GM18511 (cell line): ENCODE results near the gene SPINT3.

Experiments
- ATAC-seq: cut with Tn5 transposase; IDR thresholded peaks from one replicate; pipeline ENCODE4 v1.9.1; 2021; ENCODE audit warnings: mild to moderate bottlenecking, moderate library complexity; ENCODE audit not compliant: unreplicated experiment

The SPINT3 gene

GRCh38 chr20:45515147-45515913 lies at the start of gene SPINT3:
SPINT3 (minus strand) TSS chr20:45515622; CDS start chr20:45515608, 14 bp downstream.
- no peak for ATAC-seq

DNA sequence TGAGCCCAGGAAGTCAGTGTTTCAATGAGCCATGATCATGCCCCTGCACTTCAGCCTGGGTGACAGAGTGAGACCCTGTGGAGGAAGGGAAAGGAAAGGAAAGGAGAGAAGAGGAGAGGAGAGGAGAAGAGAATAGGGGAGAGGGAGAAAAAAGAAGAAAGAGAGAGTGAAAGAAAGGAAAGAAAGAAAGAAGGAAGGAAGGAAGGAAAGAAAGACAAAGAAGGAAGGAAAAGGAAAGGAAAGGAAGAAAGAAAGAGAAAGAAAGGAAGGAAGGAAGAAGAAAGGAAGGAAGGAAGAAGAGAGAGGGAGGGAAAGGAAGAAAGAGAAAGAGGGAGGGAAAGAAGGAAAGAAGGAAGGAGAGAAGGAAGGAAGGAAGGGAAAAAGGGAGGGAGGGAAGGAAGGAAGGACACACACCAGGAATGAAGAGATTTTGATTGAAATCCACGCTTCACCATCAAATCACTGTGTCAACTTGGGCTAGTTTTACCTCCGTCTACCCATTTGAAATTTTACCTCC lies 49.4 kb upstream of the SPINT3 start:
- ATAC-seq, result no peak

DNA sequence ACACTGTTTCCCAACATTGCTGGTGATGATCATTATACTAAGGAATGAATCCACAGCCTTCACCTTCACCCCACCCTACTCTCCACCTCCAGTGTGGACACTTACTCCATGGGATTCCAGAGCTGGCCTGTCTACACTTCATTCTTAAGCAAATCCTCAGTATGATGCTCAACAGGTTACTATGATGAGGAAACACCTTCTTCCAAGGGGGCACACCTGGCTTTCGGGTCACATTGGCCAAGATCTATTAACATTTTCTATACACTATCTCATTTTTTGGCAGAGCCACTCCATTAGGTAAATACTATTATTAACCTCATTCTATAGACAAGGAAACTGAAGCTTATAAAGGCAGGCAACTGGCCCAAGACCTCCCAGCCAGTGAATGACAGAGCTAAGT lies 39.8 kb upstream of the SPINT3 start:
- ATAC-seq, result no peak

- no peak for ATAC-seq
Observed at GRCh38 chr20:45552456-45552855, 37.0 kb upstream of the SPINT3 start.

- ATAC-seq, result no peak
Observed at GRCh38 chr20:45550765-45551164, 35.3 kb upstream of the SPINT3 start.

- no peak for ATAC-seq
Observed at GRCh38 chr20:45548410-45548809, 33.0 kb upstream of the SPINT3 start.

DNA sequence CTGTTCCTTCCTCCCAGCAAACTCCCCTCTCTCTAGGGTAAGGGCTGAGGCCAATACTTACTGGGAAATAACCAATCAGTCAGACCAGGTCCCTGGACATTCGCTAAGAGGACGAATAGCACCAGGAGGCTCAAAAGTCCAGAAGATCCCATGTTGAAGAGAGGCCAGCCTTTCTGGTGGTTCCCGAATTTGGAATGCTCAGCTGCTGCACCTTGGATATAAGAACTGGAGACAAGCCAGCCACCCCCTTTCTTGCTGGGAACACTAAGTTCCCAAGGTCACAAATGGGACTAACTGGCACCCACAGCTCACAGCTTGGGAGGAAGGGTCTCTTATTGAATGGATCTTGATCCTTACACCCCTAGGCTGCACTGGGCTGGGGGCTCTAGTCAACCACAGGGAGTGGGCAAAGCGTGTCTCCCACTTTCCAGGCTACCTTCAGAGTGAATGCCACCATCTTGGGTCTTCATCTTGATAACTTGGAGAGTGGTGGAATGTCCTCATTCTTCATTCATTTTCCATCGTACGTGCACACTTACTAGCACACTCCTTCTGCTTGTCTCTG lies 31.9 kb upstream of the SPINT3 start, which contains the start of gene EPPIN:
TSS of gene EPPIN (minus strand) at position 196 of the 565 bp plus-strand sequence. CDS start at position 152, 44 bp downstream.
- ATAC-seq, result no peak

DNA sequence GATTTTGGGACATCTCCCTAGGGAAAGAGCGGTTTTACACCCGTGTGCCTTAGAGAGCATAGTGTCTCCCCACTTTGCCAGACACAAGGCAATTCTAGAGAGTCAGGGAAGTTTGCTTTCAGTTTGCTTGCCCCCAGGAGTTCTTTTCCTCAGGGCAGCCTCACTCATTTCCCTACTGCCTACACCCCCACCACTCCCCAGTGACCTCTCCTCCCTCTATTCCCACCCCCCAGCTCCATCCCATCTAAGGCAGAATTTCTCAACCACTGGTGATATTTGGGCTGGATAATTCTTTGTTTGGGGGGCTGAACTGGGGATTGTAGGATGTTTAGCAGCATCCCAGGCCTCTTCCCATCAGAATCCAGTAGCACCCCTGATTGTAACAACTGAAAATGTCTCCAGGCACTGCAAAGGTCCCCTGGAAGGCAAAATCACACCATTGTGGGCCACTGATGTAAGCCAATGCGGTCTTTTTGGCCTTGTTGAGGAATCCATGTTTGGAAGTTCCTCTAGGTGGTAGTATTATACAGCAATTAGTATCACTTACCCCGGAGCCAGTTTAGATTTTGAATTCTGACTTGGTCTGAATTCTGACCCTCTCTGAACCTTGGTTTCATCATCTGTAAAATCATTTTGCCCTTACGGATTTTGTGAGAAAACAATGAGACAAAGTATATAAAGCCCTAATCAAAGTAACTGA lies 30.5 kb upstream of the SPINT3 start:
- no peak for ATAC-seq

- ATAC-seq, result no peak
Observed at GRCh38 chr20:45545351-45545750, 29.9 kb upstream of the SPINT3 start.

DNA sequence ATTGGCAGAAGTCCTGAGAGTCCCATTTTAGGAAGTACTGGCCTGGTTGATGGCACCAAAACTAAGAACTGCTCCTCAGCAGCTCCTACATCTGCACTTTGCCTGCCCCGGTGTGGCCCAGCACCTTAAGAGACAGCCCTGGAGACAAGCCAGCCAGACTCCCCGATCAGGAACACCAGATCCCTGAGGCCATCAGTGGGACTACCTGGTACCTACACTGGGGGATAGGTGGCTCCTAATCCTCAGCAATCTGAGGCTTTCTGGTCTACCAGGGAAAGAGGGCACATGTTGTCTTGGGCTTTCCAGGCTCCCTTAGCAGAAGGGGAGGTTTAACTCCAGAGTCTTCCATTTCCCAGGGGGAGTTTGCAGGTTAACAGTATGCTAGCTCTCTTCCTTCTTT lies 24.0 kb upstream of the SPINT3 start, which contains the start of gene WFDC6:
TSS of gene WFDC6 (minus strand) at position 101 of the 400 bp plus-strand sequence. CDS start at position 26, 75 bp downstream.
- no peak for ATAC-seq

DNA sequence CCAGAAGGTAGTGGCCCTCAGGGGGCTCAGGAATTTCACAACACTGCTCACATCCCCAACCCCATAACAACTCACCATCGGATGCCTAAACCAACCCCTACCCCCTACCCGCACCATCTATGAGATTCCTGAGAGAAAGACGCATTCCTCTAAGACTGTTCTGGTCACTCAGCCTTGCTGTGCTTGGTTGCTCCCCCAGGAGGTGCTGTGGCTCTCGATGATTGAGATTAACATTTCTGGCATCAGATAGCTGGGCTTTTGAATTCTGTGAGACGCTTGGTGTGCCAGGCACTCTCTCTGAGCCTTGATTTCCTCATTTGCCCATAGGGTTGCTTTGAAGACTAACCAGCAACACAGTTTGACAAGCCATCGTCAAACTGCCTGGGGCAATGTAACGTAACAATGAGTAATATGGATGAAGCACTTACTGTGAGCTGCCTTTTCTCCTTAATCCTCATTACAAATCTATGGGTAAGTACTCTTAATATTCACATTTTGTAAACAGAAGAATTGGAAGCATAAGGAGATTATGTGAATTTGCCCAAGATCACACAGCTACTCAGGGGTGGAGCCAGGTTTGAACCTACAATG lies 22.9 kb upstream of the SPINT3 start:
- no peak for ATAC-seq

- ATAC-seq, result no peak
Observed at GRCh38 chr20:45527294-45527693, 11.9 kb upstream of the SPINT3 start.

GRCh38 chr20:45523821-45524220 lies 8.4 kb upstream of the SPINT3 start:
- ATAC-seq, result no peak

GRCh38 chr20:45518282-45518681 lies 2.9 kb upstream of the SPINT3 start:
- ATAC-seq, result no peak

DNA sequence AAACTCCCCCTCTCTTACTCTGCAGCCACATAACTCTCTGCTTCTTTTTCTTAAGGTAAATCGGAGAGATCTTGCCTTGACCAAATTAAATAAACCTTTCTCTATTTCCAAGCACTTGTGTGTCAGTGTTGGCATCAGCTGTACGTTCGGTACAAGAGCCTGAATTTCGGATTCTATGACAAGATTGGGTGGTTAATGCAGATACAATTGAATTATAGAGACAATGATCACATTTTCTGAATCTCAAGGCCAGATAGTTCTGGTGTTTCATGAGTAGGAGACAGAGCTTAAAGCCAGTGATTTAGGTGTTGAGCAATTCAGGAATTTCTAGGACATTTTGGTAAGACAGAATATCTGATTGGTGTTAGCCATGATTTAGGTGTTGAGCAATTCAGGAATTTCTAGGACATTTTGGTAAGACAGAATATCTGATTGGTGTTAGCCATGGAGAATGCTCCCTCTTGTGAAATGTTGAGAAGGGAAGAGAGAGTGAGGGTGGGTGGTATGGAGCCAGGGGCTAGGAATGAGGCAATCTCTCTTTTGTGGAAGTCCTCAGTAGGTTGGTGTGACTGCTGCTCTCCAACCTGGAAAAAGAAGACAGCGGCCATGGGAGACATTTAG lies 5.1 kb downstream of the SPINT3 start:
- no peak for ATAC-seq

DNA sequence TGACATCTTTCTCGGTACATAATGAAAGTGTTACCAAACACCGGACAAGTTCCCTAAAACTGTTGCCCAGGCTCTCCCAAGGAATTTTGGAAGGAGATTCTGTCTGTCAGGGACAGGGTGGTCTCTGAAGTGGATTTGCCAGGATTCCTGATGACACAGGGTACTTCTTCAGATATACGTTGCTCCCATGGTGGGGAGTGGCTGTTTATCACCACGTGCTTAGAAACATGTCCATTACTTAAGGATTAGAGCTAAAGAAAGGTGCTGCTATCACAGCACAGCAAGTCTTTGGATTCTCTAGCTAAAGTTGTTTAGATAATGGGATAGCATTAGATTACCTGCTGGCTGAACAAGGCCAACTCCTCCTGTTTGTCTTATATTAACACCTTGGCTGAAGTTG lies 6.3 kb downstream of the SPINT3 start:
- ATAC-seq, result no peak

GRCh38 chr20:45508068-45508886 lies 7.1 kb downstream of the SPINT3 start:
- ATAC-seq, result no peak

- peak; percentile 57 for ATAC-seq
Observed at GRCh38 chr20:45507011-45507820, 8.2 kb downstream of the SPINT3 start.

- ATAC-seq, result no peak
Observed at GRCh38 chr20:45506398-45506797, 9.0 kb downstream of the SPINT3 start.
